Lower leg skin (tissue), 3 donors: Measurements from ENCODE around the gene ZNF679.

Experiments used
- CTCF ChIP-seq, 3 donors: fragments of 450-650 bp; IDR thresholded peaks; one replicate each; pipeline ENCODE4 v1.5.1; 2016; ENCODE audit warnings: antibody characterized with exemption in 3 of 3, mild to moderate bottlenecking in 3 of 3, moderate library complexity in 2 of 3
- POLR2A ChIP-seq, 2 donors: fragments of 450-650 bp; IDR thresholded peaks; one replicate each; pipeline ENCODE4 v1.6.1; 2016 to 2017; ENCODE audit warnings: antibody characterized with exemption in 2 of 2, mild to moderate bottlenecking in 1 of 2, moderate library complexity in 1 of 2

- TF ChIP-seq POLR2A (IDR thresholded peaks at IDR 0.05) = no peak
- TF ChIP-seq CTCF (IDR thresholded peaks at IDR 0.05) = no peak
Measured at GRCh38 chr7:64313740-64314491, 85.6 kb downstream of the ZNF679 start, which contains the start of gene ZNF736.
